ENCODE results near the gene COMMD7.

- no peak for TF ChIP-seq BACH2 (CRISPR knock-in tag; IDR thresholded peaks at IDR 0.05; ENCODE audit: borderline replicate concordance)
- no peak for TF ChIP-seq POU6F1 (CRISPR knock-in tag; IDR thresholded peaks at IDR 0.05; ENCODE audit: borderline replicate concordance, low read depth)
Observed at GRCh38 chr20:32670773-32671455, 72.4 kb downstream of the COMMD7 start.

All from SK-N-SH treated with all-trans-retinoic acid at 6 μM for 48 hours (cell line).